PC-9 (cell line): Measurements from ENCODE around the gene GPX6. TPM values are rescaled to one million over a fixed set of nuclear protein-coding genes. Genes with fewer than 3 reads are reported as not detected.

Source experiments
- BruUV-seq: library from RNA; stranded (reverse); fragments of 400-500 nt; replicated peaks from 2 replicates; lab custom pipeline; 2021; lab: Mats Ljungman, UMichigan
- CTCF ChIA-PET: fragments of 300-600 bp; sonication (Branson Sonifier 250); formaldehyde crosslinking; loops from one replicate; lab custom pipeline; 2022; ENCODE audit warnings: antibody characterized with exemption; lab: Charles Lee
- POLR2A ChIA-PET: fragments of 300-600 bp; sonication (Branson Sonifier 250); formaldehyde crosslinking; loops from one replicate; lab custom pipeline; 2022; ENCODE audit warnings: antibody characterized with exemption; ENCODE audit not compliant: unreplicated experiment; lab: Charles Lee
- DNase-seq, 2 experiments: peaks; one replicate each; pipeline versions ENCODE4 v3.0.0 to v3.0.0-alpha.2; 2015 to 2022; ENCODE audit warnings: mixed read lengths in 1 of 2
- H2AFZ ChIP-seq: fragments of 200-600 bp; sonication (generic); 2 replicates; pipeline ENCODE4 v1.8.1; 2017; ENCODE audit warnings: antibody characterized with exemption
- H3F3A ChIP-seq: fragments of 200-600 bp; sonication (generic); 2 replicates; pipeline ENCODE4 v1.8.1; 2017; ENCODE audit warnings: antibody characterized with exemption, mild to moderate bottlenecking, low read depth; ENCODE audit not compliant: insufficient read depth
- H3K27ac ChIP-seq: fragments of 200-600 bp; sonication (generic); 2 replicates; pipeline ENCODE4 v1.6.1; 2016; ENCODE audit warnings: mixed run types
- H3K27me3 ChIP-seq: fragments of 200-600 bp; sonication (generic); 2 replicates; pipeline ENCODE4 v1.6.1; 2016; ENCODE audit warnings: low read depth, mixed run types; ENCODE audit not compliant: insufficient read depth
- H3K36me3 ChIP-seq: fragments of 200-600 bp; sonication (generic); 2 replicates; pipeline ENCODE4 v1.6.1; 2016; ENCODE audit warnings: low read depth, mixed run types
- H3K4me1 ChIP-seq: fragments of 200-600 bp; sonication (generic); replicated peaks from 2 replicates; pipeline ENCODE4 v1.6.1; 2016; ENCODE audit warnings: mixed run types; ENCODE audit not compliant: insufficient read depth
- H3K4me2 ChIP-seq: fragments of 200-600 bp; sonication (generic); 2 replicates; pipeline ENCODE4 v1.6.1; 2017; ENCODE audit warnings: mixed run types
- H3K4me3 ChIP-seq: fragments of 200-600 bp; sonication (generic); 2 replicates; pipeline ENCODE4 v1.6.1; 2016; ENCODE audit warnings: mixed run types
- H3K79me2 ChIP-seq: fragments of 200-600 bp; sonication (generic); 2 replicates; pipeline ENCODE4 v1.6.1; 2017; ENCODE audit warnings: low read depth, mixed run types
- H3K9me2 ChIP-seq: fragments of 200-600 bp; sonication (generic); 2 replicates; pipeline ENCODE4 v1.8.1; 2017; ENCODE audit warnings: mild to moderate bottlenecking; ENCODE audit not compliant: insufficient read depth
- H3K9me3 ChIP-seq: fragments of 200-600 bp; sonication (generic); 2 replicates; pipeline ENCODE4 v1.8.1; 2016; ENCODE audit warnings: low read depth; ENCODE audit not compliant: insufficient read depth
- H4K20me1 ChIP-seq: fragments of 200-600 bp; sonication (generic); 2 replicates; pipeline ENCODE4 v1.8.1; 2017; ENCODE audit not compliant: insufficient read depth
- EZH2 ChIP-seq: fragments of 200-600 bp; sonication (generic); IDR thresholded peaks from 2 replicates; pipeline ENCODE4 v1.8.0; 2017; ENCODE audit warnings: antibody characterized with exemption, low read depth
- intact Hi-C: fragments of 100-400 bp; cut with micrococcal nuclease; formaldehyde crosslinking; loops from one replicate; pipeline ENCODE4 v1.10.0; 2022; ENCODE audit not compliant: unreplicated experiment
- total RNA-seq: library from RNA; stranded (reverse); gene quantifications from 2 replicates; pipeline ENCODE4 v1.2.3, GENCODE V29; 2021
- TF ChIP-seq, protein P1 (sequence below): fragments of 200-600 bp; sonication (generic); conservative IDR thresholded peaks from 2 replicates; pipeline ENCODE4 v1.6.1; 2017; ENCODE audit warnings: mixed run types, antibody characterized with exemption, mild to moderate bottlenecking, moderate library complexity

GPX6 gene
- total RNA-seq, 1 experiment from 2014 or later = not detected

GRCh38 chr6:28496099-28496779 lies 19.4 kb downstream of the GPX6 start:
- no peaks in the 10 kb centered on the region for H3K9me3 ChIP-seq
- no peaks in the 10 kb centered on the region for H3F3A ChIP-seq
- H3K79me2 ChIP-seq = no peaks in the 10 kb centered on the region
- no peak overlapping the region for H2AFZ ChIP-seq
- H3K27ac ChIP-seq = no peak overlapping the region
- TF ChIP-seq, protein P1, sequence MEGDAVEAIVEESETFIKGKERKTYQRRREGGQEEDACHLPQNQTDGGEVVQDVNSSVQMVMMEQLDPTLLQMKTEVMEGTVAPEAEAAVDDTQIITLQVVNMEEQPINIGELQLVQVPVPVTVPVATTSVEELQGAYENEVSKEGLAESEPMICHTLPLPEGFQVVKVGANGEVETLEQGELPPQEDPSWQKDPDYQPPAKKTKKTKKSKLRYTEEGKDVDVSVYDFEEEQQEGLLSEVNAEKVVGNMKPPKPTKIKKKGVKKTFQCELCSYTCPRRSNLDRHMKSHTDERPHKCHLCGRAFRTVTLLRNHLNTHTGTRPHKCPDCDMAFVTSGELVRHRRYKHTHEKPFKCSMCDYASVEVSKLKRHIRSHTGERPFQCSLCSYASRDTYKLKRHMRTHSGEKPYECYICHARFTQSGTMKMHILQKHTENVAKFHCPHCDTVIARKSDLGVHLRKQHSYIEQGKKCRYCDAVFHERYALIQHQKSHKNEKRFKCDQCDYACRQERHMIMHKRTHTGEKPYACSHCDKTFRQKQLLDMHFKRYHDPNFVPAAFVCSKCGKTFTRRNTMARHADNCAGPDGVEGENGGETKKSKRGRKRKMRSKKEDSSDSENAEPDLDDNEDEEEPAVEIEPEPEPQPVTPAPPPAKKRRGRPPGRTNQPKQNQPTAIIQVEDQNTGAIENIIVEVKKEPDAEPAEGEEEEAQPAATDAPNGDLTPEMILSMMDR = peak; percentile 41; the same call in 1 of the 2 replicates
- TF ChIP-seq EZH2 = no peak
- H3K4me1 ChIP-seq = peaks cover 20% of the 10 kb centered on the region
- no peaks in the 10 kb centered on the region for H3K9me2 ChIP-seq
- no peak overlapping the region for H3K4me2 ChIP-seq
- BruUV-seq = no TSS peak
- POLR2A ChIA-PET = no interaction called here
- no peak for DNase-seq
- H3K27me3 ChIP-seq = no peaks in the 10 kb centered on the region
- CTCF ChIA-PET = no interaction called here
- no peaks in the 10 kb centered on the region for H3K36me3 ChIP-seq
- intact Hi-C loops = loop anchor here (1.0 to 10.0 kb wide), 2 partner anchors 159 to 188 kb away; no protein-coding TSS in a partner anchor
- no peaks in the 10 kb centered on the region for H4K20me1 ChIP-seq
- no peak overlapping the region for H3K4me3 ChIP-seq

DNA sequence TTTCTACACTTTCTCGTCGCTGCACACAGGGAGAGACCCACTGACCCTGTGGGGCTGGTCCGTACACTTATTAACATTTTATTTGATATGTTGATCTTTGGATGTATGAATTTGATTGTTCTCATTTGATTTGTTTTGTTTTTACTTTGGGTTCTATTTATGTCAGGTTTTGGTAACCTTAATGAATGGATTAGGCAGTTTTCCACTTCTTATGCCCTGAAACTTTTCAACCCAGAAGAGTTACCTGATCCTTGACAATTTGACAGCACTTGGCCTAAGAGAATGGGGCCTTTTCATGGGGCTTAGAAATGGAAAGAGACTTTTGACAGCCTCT lies 23.6 kb downstream of the GPX6 start:
- no peak for TF ChIP-seq EZH2
- TF ChIP-seq, protein P1 = no peak
- peaks cover 24% of the 10 kb centered on the region for H3K4me1 ChIP-seq
- intact Hi-C loops = loop anchor here (10.0 kb wide), 1 partner anchor 163 kb away; no protein-coding TSS in a partner anchor
- no peak overlapping the region for H3K4me3 ChIP-seq
- H4K20me1 ChIP-seq = no peaks in the 10 kb centered on the region
- ChIA-PET POLR2A (no interaction called here), CTCF (no interaction called here)
- H3K4me2 ChIP-seq = no peak overlapping the region
- no peaks in the 10 kb centered on the region for H3K36me3 ChIP-seq
- no peaks in the 10 kb centered on the region for H3K27me3 ChIP-seq
- H3K9me2 ChIP-seq = 0 out of 2 replicates have a peak, but pooled peaks cover 3% of the 10 kb centered on the region
- no TSS peak for BruUV-seq
- H3F3A ChIP-seq = peaks cover 24% of the 10 kb centered on the region
- H2AFZ ChIP-seq = no peak overlapping the region
- H3K79me2 ChIP-seq = no peaks in the 10 kb centered on the region
- no peaks in the 10 kb centered on the region for H3K9me3 ChIP-seq
- H3K27ac ChIP-seq = no peak overlapping the region
- DNase-seq = no peak

- no peak for DNase-seq
- TF ChIP-seq EZH2 = no peak
- TF ChIP-seq, protein P1 = no peak
- BruUV-seq = TSS peak; percentile 88
- intact Hi-C loops = loop anchor here (1.0 to 10.0 kb wide), 2 partner anchors 52 to 164 kb away; no protein-coding TSS in a partner anchor
- H4K20me1 ChIP-seq = no peaks in the 10 kb centered on the region
- 0 out of 2 replicates have a peak, but pooled peaks cover 3% of the 10 kb centered on the region for H3K9me2 ChIP-seq
- H3K9me3 ChIP-seq = no peaks in the 10 kb centered on the region
- H3K27me3 ChIP-seq = no peaks in the 10 kb centered on the region
- H2AFZ ChIP-seq = peak overlapping the region; percentile 86
- peak overlapping the region; percentile 82 for H3K4me2 ChIP-seq
- POLR2A ChIA-PET = no interaction called here
- H3K4me3 ChIP-seq = peak overlapping the region; percentile 63
- CTCF ChIA-PET = no interaction called here
- no peaks in the 10 kb centered on the region for H3K79me2 ChIP-seq
- peaks cover 24% of the 10 kb centered on the region for H3K4me1 ChIP-seq
- peaks cover 24% of the 10 kb centered on the region for H3F3A ChIP-seq
- no peaks in the 10 kb centered on the region for H3K36me3 ChIP-seq
- peak overlapping the region; percentile 64 for H3K27ac ChIP-seq
Measured at GRCh38 chr6:28490205-28490890, 25.2 kb downstream of the GPX6 start.
